ENCODE measurements around the gene YY1. TPM values are rescaled to one million over a fixed set of nuclear protein-coding genes. Genes with fewer than 3 reads are reported as not detected.
"Not testable (repeated sequence)": the region's sequence is repeated elsewhere in the genome, so short reads cannot be mapped to it uniquely, and the experiment has no call there.

YY1 gene
- total RNA-seq, 1 donor from 2014 or later = 43.0 TPM

DNA sequence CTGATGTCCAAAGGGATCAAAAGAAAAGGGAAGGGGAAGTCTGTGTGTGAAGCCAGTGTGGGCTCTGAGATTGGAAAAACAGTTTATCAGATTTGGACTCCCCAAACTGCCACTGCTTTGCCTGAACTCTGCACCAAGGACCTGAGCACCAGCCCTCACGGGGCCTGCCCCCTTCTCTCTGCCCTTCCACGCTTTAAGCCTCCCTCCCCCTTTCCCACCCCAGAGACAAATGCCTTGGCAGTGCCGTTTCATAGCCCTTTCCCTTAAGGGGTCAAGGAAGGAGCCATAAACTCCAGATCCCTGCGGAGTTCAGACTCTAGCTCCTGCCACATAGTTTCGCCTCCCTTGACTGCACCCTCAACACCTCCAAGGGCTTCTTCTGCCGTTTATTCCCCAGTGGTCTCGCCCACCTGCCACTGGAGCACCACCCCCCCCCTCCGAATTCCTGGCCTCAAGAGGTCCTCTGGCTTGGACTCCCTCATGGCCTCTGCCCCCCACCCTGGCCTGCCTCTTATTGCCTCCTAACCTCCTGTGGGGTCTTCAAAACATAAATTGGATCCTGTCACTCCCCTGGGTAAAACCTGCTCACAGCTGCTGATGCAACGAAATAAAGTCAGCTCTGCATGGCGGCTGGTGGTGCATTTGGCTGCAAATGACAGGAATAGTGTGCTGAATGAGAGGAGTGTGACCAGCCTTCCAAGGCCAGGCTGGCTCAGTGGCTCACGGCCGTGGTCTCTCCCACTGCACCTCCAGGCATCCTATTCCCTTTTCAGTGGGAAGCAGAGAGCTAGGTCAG lies 48.5 kb downstream of the YY1 start:
- H3K4me3 ChIP-seq = no peak overlapping the region
- no peak for DNase-seq (ENCODE audit: extremely low spot score in 2 of 2)
- H3K9me3 ChIP-seq = no peaks in the 10 kb centered on the region
- intact Hi-C loops (cut with DNase I) = no loop called here
- H3K36me3 ChIP-seq = peaks cover 0 to 8% of the 10 kb centered on the region in 2 donors
- no peak overlapping the region for H3K27ac ChIP-seq
- H3K27me3 ChIP-seq = no peaks in the 10 kb centered on the region
- TF ChIP-seq, protein P1, sequence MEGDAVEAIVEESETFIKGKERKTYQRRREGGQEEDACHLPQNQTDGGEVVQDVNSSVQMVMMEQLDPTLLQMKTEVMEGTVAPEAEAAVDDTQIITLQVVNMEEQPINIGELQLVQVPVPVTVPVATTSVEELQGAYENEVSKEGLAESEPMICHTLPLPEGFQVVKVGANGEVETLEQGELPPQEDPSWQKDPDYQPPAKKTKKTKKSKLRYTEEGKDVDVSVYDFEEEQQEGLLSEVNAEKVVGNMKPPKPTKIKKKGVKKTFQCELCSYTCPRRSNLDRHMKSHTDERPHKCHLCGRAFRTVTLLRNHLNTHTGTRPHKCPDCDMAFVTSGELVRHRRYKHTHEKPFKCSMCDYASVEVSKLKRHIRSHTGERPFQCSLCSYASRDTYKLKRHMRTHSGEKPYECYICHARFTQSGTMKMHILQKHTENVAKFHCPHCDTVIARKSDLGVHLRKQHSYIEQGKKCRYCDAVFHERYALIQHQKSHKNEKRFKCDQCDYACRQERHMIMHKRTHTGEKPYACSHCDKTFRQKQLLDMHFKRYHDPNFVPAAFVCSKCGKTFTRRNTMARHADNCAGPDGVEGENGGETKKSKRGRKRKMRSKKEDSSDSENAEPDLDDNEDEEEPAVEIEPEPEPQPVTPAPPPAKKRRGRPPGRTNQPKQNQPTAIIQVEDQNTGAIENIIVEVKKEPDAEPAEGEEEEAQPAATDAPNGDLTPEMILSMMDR (IDR thresholded peaks at IDR 0.05) = no peak
- TF ChIP-seq POLR2AphosphoS5 (IDR thresholded peaks at IDR 0.05; ENCODE audit: insufficient read depth in 1 of 2, low read depth in 1 of 2) (no peak), POLR2A (IDR thresholded peaks at IDR 0.05) (no peak)
- peaks cover 21% of the 10 kb centered on the region for H3K4me1 ChIP-seq

DNA sequence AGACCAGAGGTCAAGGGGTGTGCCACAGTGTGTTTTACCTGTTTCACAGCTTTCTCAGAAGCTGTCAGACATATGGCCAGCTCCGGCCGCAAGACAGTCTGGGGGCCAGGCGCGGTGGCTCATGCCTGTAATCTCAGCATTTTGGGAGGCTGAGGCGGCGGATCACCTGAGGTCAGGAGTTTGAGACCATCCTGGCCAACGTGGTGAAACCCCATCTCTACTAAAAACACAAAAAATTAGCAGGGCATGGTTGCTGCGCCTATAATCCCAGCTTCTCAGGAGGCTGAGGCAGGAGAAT lies 49.0 kb downstream of the YY1 start:
- H3K36me3 ChIP-seq; intact Hi-C loops (cut with DNase I); H3K27me3 ChIP-seq; H3K27ac ChIP-seq; H3K4me3 ChIP-seq; DNase-seq (ENCODE audit: extremely low spot score in 2 of 2); H3K9me3 ChIP-seq: not testable (repeated sequence)
- H3K4me1 ChIP-seq = peaks cover 21% of the 10 kb centered on the region

GRCh38 chr14:100288382-100289185 lies 49.6 kb downstream of the YY1 start:
- peaks cover 21% of the 10 kb centered on the region for H3K4me1 ChIP-seq
- TF ChIP-seq POLR2AphosphoS5 (IDR thresholded peaks at IDR 0.05; ENCODE audit: insufficient read depth in 1 of 2, low read depth in 1 of 2) (no peak), POLR2A (IDR thresholded peaks at IDR 0.05) (no peak)
- TF ChIP-seq, protein P1 (IDR thresholded peaks at IDR 0.05) = no peak
- intact Hi-C loops (cut with DNase I) = no loop called here

GRCh38 chr14:100289916-100290606 lies 51.1 kb downstream of the YY1 start:
- TF ChIP-seq POLR2A (IDR thresholded peaks at IDR 0.05) (no peak), POLR2AphosphoS5 (IDR thresholded peaks at IDR 0.05; ENCODE audit: insufficient read depth in 1 of 2, low read depth in 1 of 2) (no peak)
- TF ChIP-seq, protein P1 (IDR thresholded peaks at IDR 0.05) = no peak
- H3K27ac ChIP-seq = no peak overlapping the region
- peaks cover 0 to 8% of the 10 kb centered on the region in 2 donors for H3K36me3 ChIP-seq
- H3K4me3 ChIP-seq = no peak overlapping the region
- no peak for DNase-seq (ENCODE audit: extremely low spot score in 2 of 2)
- peaks cover 13% of the 10 kb centered on the region for H3K4me1 ChIP-seq
- no peaks in the 10 kb centered on the region for H3K27me3 ChIP-seq
- no peaks in the 10 kb centered on the region for H3K9me3 ChIP-seq
- intact Hi-C loops (cut with DNase I) = no loop called here

More at GRCh38 chr14:100288382-100289185, 49.6 kb downstream of the YY1 start:
- Histone ChIP-seq H3K27ac (no peak overlapping the region), H3K27me3 (no peaks in the 10 kb centered on the region), H3K4me3 (no peak overlapping the region), H3K36me3 (peaks cover 0 to 8% of the 10 kb centered on the region in 2 donors), H3K9me3 (no peaks in the 10 kb centered on the region)
- no peak for DNase-seq (ENCODE audit: extremely low spot score in 2 of 2)

DNA sequence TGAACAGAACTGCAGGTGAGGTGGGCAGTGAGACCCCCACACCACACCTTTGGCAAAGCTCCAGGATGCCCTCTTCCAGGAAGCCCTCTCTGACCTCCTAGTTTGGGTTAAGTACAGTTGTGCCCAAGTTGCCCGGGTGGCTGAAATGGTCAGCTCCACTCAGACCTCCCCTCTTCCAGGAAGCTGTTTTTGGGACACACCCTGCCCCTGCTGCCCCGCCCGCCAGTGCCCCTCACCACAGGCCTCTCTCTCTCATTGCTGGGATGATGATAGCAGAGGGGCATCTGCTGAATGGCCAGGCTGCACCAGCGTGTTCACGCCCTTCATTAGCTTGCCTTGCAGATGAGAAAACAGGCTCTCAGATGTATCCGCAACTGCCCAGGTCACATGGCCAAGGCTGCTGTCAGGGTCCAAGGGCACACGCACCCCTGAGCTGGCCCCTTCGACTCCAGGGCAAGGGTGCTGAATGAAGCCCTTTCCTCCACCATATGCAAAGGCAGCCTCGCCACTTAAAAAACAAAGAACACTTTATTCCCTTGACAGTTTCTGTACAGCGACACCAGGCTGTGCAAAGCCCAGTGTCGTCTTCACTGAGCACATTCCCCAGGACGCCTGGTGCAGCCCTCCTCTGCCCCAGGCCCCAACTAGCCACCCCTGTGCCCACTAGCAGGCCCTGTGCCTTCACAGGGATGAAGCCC lies 51.8 kb downstream of the YY1 start:
- intact Hi-C loops (cut with DNase I) = no loop called here
- Histone ChIP-seq H3K9me3 (no peaks in the 10 kb centered on the region), H3K27me3 (no peaks in the 10 kb centered on the region), H3K36me3 (peaks cover 0 to 8% of the 10 kb centered on the region in 2 donors), H3K4me1 (peaks cover 9% of the 10 kb centered on the region), H3K27ac (no peak overlapping the region), H3K4me3 (no peak overlapping the region)
- TF ChIP-seq, protein P1 (IDR thresholded peaks at IDR 0.05) = no peak
- TF ChIP-seq POLR2A (IDR thresholded peaks at IDR 0.05) (no peak), POLR2AphosphoS5 (IDR thresholded peaks at IDR 0.05; ENCODE audit: insufficient read depth in 1 of 2, low read depth in 1 of 2) (no peak)
- no peak for DNase-seq (ENCODE audit: extremely low spot score in 2 of 2)

Data from vagina (tissue), 2 donors.